ENCODE measurements around the gene ADRA2B. TPM values are rescaled to one million over a fixed set of nuclear protein-coding genes. Genes with fewer than 3 reads are reported as not detected.

Gene ADRA2B
- total RNA-seq, 1 experiment from 2014 or later = not detected

DNA sequence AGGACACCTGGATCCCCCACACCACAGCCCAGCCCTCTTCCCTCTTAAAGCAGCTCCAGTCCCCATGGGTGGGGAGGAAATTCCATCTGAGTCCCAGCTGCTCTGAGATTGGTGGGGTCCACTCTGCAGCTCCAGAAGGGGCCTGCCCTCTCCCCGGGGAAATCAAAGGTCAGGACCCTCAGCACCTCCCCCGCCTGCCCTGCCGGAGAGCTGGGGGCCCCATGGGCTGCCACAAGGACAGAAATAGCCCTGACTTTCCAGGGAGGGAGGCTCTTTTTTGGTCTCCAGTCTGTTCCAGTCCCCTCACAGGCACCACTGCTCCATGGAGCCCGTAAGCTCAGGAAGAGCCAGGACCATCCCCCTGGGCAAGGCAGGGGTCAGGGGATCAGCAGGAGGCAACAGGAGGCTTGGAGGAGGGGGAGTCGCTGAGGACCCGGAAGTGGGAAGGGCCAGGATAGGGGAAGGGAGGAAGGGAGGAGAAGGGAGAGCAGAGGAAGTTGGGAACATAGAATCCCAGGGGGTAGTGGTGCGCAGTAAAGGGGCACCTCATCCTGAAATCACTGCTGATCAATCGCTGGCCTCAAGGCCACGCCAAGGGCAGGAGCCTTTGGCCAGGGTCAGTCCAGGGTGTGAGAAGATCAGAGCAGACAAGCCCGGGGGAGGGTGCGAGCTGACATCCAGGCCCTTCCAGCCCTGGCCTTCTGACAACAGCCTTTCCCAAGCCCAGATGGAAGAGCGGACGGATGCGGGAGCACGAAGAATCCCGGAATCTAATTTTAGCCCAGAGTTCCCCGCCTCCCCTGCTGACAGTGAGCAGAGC lies 7.6 kb downstream of the ADRA2B start:
- no peak overlapping the region for H3K4me3 ChIP-seq (ENCODE audit: low read depth, low read length, poor library complexity, severe bottlenecking)
- DNase-seq (ENCODE audit: low spot score) = no peak
- no peak overlapping the region for H3K27ac ChIP-seq (ENCODE audit: low read depth, low read length, poor library complexity, severe bottlenecking)

GRCh38 chr2:96108151-96108540 lies 8.2 kb downstream of the ADRA2B start:
- no TSS peak for BruUV-seq (replicated peaks)
- POLR2A ChIA-PET (ENCODE audit: low non-redundant PET) = no interaction called here
- H3K36me3 ChIP-seq (ENCODE audit: insufficient read depth, low read length, poor library complexity, severe bottlenecking) = no peaks in the 10 kb centered on the region

More for the DNA sequence above, 7.6 kb downstream of the ADRA2B start:
- H3K36me3 ChIP-seq (ENCODE audit: insufficient read depth, low read length, poor library complexity, severe bottlenecking) = no peaks in the 10 kb centered on the region
- no peaks in the 10 kb centered on the region for H3K9me3 ChIP-seq (ENCODE audit: low read depth, low read length, poor library complexity, severe bottlenecking)
- ChIA-PET CTCF (no interaction called here), POLR2A (ENCODE audit: low non-redundant PET) (no interaction called here)
- intact Hi-C loops (cut with micrococcal nuclease; ENCODE audit: unreplicated experiment) = no loop called here
- no peaks in the 10 kb centered on the region for H3K27me3 ChIP-seq (replicated peaks; ENCODE audit: insufficient read depth, low read depth, low read length, poor library complexity)
- H3K4me1 ChIP-seq (ENCODE audit: insufficient read depth, low read length, poor library complexity, severe bottlenecking) = no peaks in the 10 kb centered on the region
- TF ChIP-seq, protein P1, sequence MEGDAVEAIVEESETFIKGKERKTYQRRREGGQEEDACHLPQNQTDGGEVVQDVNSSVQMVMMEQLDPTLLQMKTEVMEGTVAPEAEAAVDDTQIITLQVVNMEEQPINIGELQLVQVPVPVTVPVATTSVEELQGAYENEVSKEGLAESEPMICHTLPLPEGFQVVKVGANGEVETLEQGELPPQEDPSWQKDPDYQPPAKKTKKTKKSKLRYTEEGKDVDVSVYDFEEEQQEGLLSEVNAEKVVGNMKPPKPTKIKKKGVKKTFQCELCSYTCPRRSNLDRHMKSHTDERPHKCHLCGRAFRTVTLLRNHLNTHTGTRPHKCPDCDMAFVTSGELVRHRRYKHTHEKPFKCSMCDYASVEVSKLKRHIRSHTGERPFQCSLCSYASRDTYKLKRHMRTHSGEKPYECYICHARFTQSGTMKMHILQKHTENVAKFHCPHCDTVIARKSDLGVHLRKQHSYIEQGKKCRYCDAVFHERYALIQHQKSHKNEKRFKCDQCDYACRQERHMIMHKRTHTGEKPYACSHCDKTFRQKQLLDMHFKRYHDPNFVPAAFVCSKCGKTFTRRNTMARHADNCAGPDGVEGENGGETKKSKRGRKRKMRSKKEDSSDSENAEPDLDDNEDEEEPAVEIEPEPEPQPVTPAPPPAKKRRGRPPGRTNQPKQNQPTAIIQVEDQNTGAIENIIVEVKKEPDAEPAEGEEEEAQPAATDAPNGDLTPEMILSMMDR (conservative IDR thresholded peaks at IDR 0.05; ENCODE audit: low read depth, low read length) = no peak
- no peak for TF ChIP-seq EZH2 (IDR thresholded peaks at IDR 0.05; ENCODE audit: borderline replicate concordance, low read depth, low read length, poor library complexity, severe bottlenecking)
- BruUV-seq (replicated peaks) = no TSS peak

GRCh38 chr2:96107708-96108065 lies 8.7 kb downstream of the ADRA2B start:
- DNase-seq (ENCODE audit: low spot score) = no peak
- POLR2A ChIA-PET (ENCODE audit: low non-redundant PET) = no interaction called here
- TF ChIP-seq, protein P1 (conservative IDR thresholded peaks at IDR 0.05; ENCODE audit: low read depth, low read length) = no peak
- TF ChIP-seq EZH2 (IDR thresholded peaks at IDR 0.05; ENCODE audit: borderline replicate concordance, low read depth, low read length, poor library complexity, severe bottlenecking) = no peak
- intact Hi-C loops (cut with micrococcal nuclease; ENCODE audit: unreplicated experiment) = no loop called here
- no peaks in the 10 kb centered on the region for H3K36me3 ChIP-seq (ENCODE audit: insufficient read depth, low read length, poor library complexity, severe bottlenecking)
- BruUV-seq (replicated peaks) = no TSS peak
- H3K9me3 ChIP-seq (ENCODE audit: low read depth, low read length, poor library complexity, severe bottlenecking) = no peaks in the 10 kb centered on the region
- no peaks in the 10 kb centered on the region for H3K4me1 ChIP-seq (ENCODE audit: insufficient read depth, low read length, poor library complexity, severe bottlenecking)
- H3K27me3 ChIP-seq (replicated peaks; ENCODE audit: insufficient read depth, low read depth, low read length, poor library complexity) = no peaks in the 10 kb centered on the region
- no peak overlapping the region for H3K4me3 ChIP-seq (ENCODE audit: low read depth, low read length, poor library complexity, severe bottlenecking)
- H3K27ac ChIP-seq (ENCODE audit: low read depth, low read length, poor library complexity, severe bottlenecking) = no peak overlapping the region
- CTCF ChIA-PET = no interaction called here

More at GRCh38 chr2:96108151-96108540, 8.2 kb downstream of the ADRA2B start:
- no peaks in the 10 kb centered on the region for H3K27me3 ChIP-seq (replicated peaks; ENCODE audit: insufficient read depth, low read depth, low read length, poor library complexity)
- H3K4me3 ChIP-seq (ENCODE audit: low read depth, low read length, poor library complexity, severe bottlenecking) = no peak overlapping the region
- H3K4me1 ChIP-seq (ENCODE audit: insufficient read depth, low read length, poor library complexity, severe bottlenecking) = no peaks in the 10 kb centered on the region
- no peak for DNase-seq (ENCODE audit: low spot score)
- H3K9me3 ChIP-seq (ENCODE audit: low read depth, low read length, poor library complexity, severe bottlenecking) = no peaks in the 10 kb centered on the region
- no peak overlapping the region for H3K27ac ChIP-seq (ENCODE audit: low read depth, low read length, poor library complexity, severe bottlenecking)
- intact Hi-C loops (cut with micrococcal nuclease; ENCODE audit: unreplicated experiment) = no loop called here
- CTCF ChIA-PET = no interaction called here
- TF ChIP-seq EZH2 (IDR thresholded peaks at IDR 0.05; ENCODE audit: borderline replicate concordance, low read depth, low read length, poor library complexity, severe bottlenecking) = no peak
- TF ChIP-seq, protein P1 (conservative IDR thresholded peaks at IDR 0.05; ENCODE audit: low read depth, low read length) = no peak
